HepG2 (cell line): ENCODE results near the gene PTPRO. TPM values are rescaled to one million over a fixed set of nuclear protein-coding genes. Genes with fewer than 3 reads are reported as not detected.

Experiments used
- ATAC-seq: fragments of 200-7000 bp; cut with Tn5 transposase; 3 replicates; pipeline ENCODE4 v1.9.1; 2020; ENCODE audit warnings: mild to moderate bottlenecking, moderate library complexity
- BruUV-seq: library from RNA; stranded (reverse); fragments of 400-500 nt; replicated peaks from 2 replicates; lab custom pipeline; 2021; lab: Mats Ljungman, UMichigan
- CTCF ChIA-PET: fragments of 300-600 bp; formaldehyde crosslinking; extraction: SDS; loops from one replicate; lab custom pipeline; 2021; ENCODE audit warnings: low total read pairs, inconsistent platforms, low intra/inter-chr PET ratio; lab: Yijun Ruan, JAX
- POLR2A ChIA-PET: fragments of 350-600 bp; sonication (Branson Sonifier 250); formaldehyde crosslinking; loops from one replicate; lab custom pipeline; 2020; ENCODE audit warnings: antibody characterized with exemption, inconsistent platforms; lab: Yijun Ruan, JAX
- DNase-seq: peaks from one replicate; pipeline ENCODE4 v3.0.0-alpha.2; 2015; ENCODE audit warnings: low spot score
- FAIRE-seq: peaks from 3 replicates; lab custom pipeline; 2011; peaks lifted over from hg19 to GRCh38; lab: Jason Lieb, UNC
- H2AFZ ChIP-seq: one replicate; pipeline ENCODE4 v1.6.1; 2011; ENCODE audit warnings: low read length, inconsistent platforms
- H3K27ac ChIP-seq: fragments of 300-600 bp; 3 replicates; pipeline ENCODE4 v1.8.0; 2011; ENCODE audit warnings: mixed run types, mild to moderate bottlenecking, mixed read lengths, low read length, inconsistent platforms; ENCODE audit not compliant: insufficient read depth; ENCODE audit errors: extremely low read length
- H3K27me3 ChIP-seq, 2 experiments: fragments of 200-600 bp in 1 of 2; 2 replicates in 1 of 2; 3 replicates in 1 of 2; pipeline versions ENCODE4 v1.6.0 to v1.8.0; 2011; ENCODE audit warnings: low read length in 2 of 2, mild to moderate bottlenecking in 2 of 2, moderate library complexity in 2 of 2, inconsistent platforms in 1 of 2; ENCODE audit not compliant: insufficient read depth in 2 of 2, control insufficient read depth in 1 of 2
- H3K36me3 ChIP-seq, 2 experiments: fragments of 200-600 bp in 1 of 2; replicated peaks in 1 of 2; 2 replicates in 1 of 2; 3 replicates in 1 of 2; pipeline versions ENCODE4 v1.5.1 to v1.8.0; 2011; ENCODE audit warnings: low read length in 2 of 2, inconsistent platforms in 1 of 2; ENCODE audit not compliant: insufficient read depth in 2 of 2, control insufficient read depth in 1 of 2
- H3K4me1 ChIP-seq: 2 replicates; pipeline ENCODE4 v1.5.1; 2012; ENCODE audit warnings: low read length, inconsistent platforms; ENCODE audit not compliant: insufficient read depth
- H3K4me2 ChIP-seq: 2 replicates; pipeline ENCODE4 v1.6.0; 2011; ENCODE audit warnings: low read depth, low read length, inconsistent platforms
- H3K4me3 ChIP-seq, 3 experiments: fragments of 200-600 bp in 1 of 3; sonication (generic), shearing (Covaris generic) in 1 of 3; replicated peaks in 1 of 3; 2 replicates each; pipeline ENCODE4 v1.5.1; 2011 to 2016; ENCODE audit warnings: low read length in 3 of 3, inconsistent platforms in 2 of 3, low read depth in 2 of 3, mild to moderate bottlenecking in 2 of 3, control low read depth in 1 of 3, mixed read lengths in 1 of 3; ENCODE audit not compliant: insufficient read depth in 1 of 3
- H3K79me2 ChIP-seq: one replicate; pipeline ENCODE4 v1.6.1; 2011; ENCODE audit warnings: low read length, inconsistent platforms; ENCODE audit not compliant: insufficient read depth
- H3K9ac ChIP-seq: 2 replicates; pipeline ENCODE4 v1.6.0; 2011; ENCODE audit warnings: mild to moderate bottlenecking, low read depth, low read length, inconsistent platforms; ENCODE audit not compliant: insufficient read depth
- H3K9me3 ChIP-seq: 2 replicates; pipeline ENCODE4 v1.5.1; 2012; ENCODE audit warnings: mild to moderate bottlenecking, low read length
- H4K20me1 ChIP-seq: 2 replicates; pipeline ENCODE4 v1.6.0; 2011; ENCODE audit warnings: inconsistent platforms, mild to moderate bottlenecking, low read length, moderate library complexity; ENCODE audit not compliant: insufficient read depth
- CHD4 ChIP-seq: fragments of 200-600 bp; sonication (generic); IDR thresholded peaks from 2 replicates; pipeline ENCODE4 v1.7.0; 2017; ENCODE audit warnings: mild to moderate bottlenecking, low read length, borderline replicate concordance
- HMG20A ChIP-seq: IDR thresholded peaks from 2 replicates; pipeline ENCODE4 v1.6.1; 2016; ENCODE audit warnings: borderline replicate concordance
- PAWR ChIP-seq: sonication (generic); formaldehyde crosslinking; IDR thresholded peaks from 2 replicates; pipeline ENCODE4 v1.4.0; 2020; ENCODE audit warnings: missing genetic modification reagents, mild to moderate bottlenecking, borderline replicate concordance
- RBAK ChIP-seq: sonication (generic); formaldehyde crosslinking; IDR thresholded peaks from 2 replicates; pipeline ENCODE4 v1.5.1; 2020; ENCODE audit warnings: mild to moderate bottlenecking, missing genetic modification reagents
- ZFX ChIP-seq: sonication (generic); formaldehyde crosslinking; IDR thresholded peaks from 2 replicates; pipeline ENCODE4 v1.4.0; 2020; ENCODE audit warnings: mild to moderate bottlenecking, low read depth, missing genetic modification reagents, moderate library complexity
- ZNF253 ChIP-seq: sonication (generic); formaldehyde crosslinking; IDR thresholded peaks from 2 replicates; pipeline ENCODE4 v1.8.0; 2022; ENCODE audit warnings: mild to moderate bottlenecking, missing genetic modification reagents, borderline replicate concordance
- ZNF260 ChIP-seq: sonication (generic); formaldehyde crosslinking; IDR thresholded peaks from 2 replicates; pipeline ENCODE4 v1.4.0; 2020; ENCODE audit warnings: missing genetic modification reagents, low read depth, mild to moderate bottlenecking, borderline replicate concordance
- ZZZ3 ChIP-seq: sonication (generic); formaldehyde crosslinking; IDR thresholded peaks from 2 replicates; pipeline ENCODE4 v1.4.0; 2020; ENCODE audit warnings: missing genetic modification reagents, mild to moderate bottlenecking, borderline replicate concordance
- WGBS: methylation state at CpG from one replicate; pipeline ENCODE4 v1.1.6; 2017; ENCODE audit warnings: low lambda C conversion rate; 5-methylcytosine and 5-hydroxymethylcytosine counted together
- in situ Hi-C: cut with HindIII; loops from 2 replicates; pipeline ENCODE4 v1.10.0; 2017; ENCODE audit warnings: low pct_unique_long_range_greater_than_20kb; ENCODE audit not compliant: extremely low pct_ligation_motif_present
- intact Hi-C: fragments of 100-400 bp; cut with micrococcal nuclease; formaldehyde crosslinking; loops from one replicate; pipeline ENCODE4 v1.10.0; 2022; ENCODE audit not compliant: unreplicated experiment
- polyA plus RNA-seq, 8 experiments: library from polyadenylated mRNA; depleted of rRNA in 3 of 8; stranded (reverse) in 7 of 8; unstranded in 1 of 8; fragments of >200 nt; fragmentation: Illumina TruSeq in 4 of 8; extraction: Trizol in 4 of 8; gene quantifications; 2 replicates each; pipeline versions ENCODE4 v1.2.1 to v1.2.3, GENCODE V29; 2011 to 2016; ENCODE audit warnings: low read depth in 4 of 8, missing spikeins in 1 of 8, mixed read lengths in 1 of 8; ENCODE audit not compliant: insufficient read depth in 1 of 8
- total RNA-seq, 5 experiments: library from RNA; depleted of rRNA; stranded (reverse); fragments of >200 nt; fragmentation: Illumina TruSeq; extraction: Trizol; gene quantifications; 2 replicates each; pipeline ENCODE4 v1.2.3, GENCODE V29; 2016; ENCODE audit warnings: low read depth in 1 of 5
- TF ChIP-seq, protein P1 (sequence below): sonication (generic); formaldehyde crosslinking; IDR thresholded peaks from 2 replicates; pipeline ENCODE4 v1.5.0; 2020; ENCODE audit warnings: mild to moderate bottlenecking, missing genetic modification reagents, borderline replicate concordance
- TF ChIP-seq, protein P2 (sequence below): sonication (generic); formaldehyde crosslinking; IDR thresholded peaks from 2 replicates; pipeline ENCODE4 v1.4.0; 2020; ENCODE audit warnings: missing genetic modification reagents

Gene PTPRO
- total and polyA plus RNA-seq, 2 of the 13 experiments (the other 11 are each of a cell fraction or from before 2014, with no cell fraction given), result 0.04 TPM; not detected in 1

GRCh38 chr12:15538881-15539280 lies 216.6 kb downstream of the PTPRO start:
- H3K27me3 ChIP-seq, result peaks cover 0 to 6% of the 10 kb centered on the region in 2 experiments; a peak in 1 of 5 replicates
- DNase-seq (no peak), ATAC-seq (no peak), FAIRE-seq (no peak)
- POLR2A ChIA-PET, result no interaction called here
- no peak overlapping the region for H3K27ac ChIP-seq
- H4K20me1 ChIP-seq, result no peaks in the 10 kb centered on the region
- intact Hi-C loops (no loop called here), in situ Hi-C loops (no loop called here)
- H3K36me3 ChIP-seq, result no peaks in the 10 kb centered on the region
- BruUV-seq, result no TSS peak
- no peaks in the 10 kb centered on the region for H3K79me2 ChIP-seq
- H2AFZ ChIP-seq, result no peak overlapping the region
- no peaks in the 10 kb centered on the region for H3K9me3 ChIP-seq
- CTCF ChIA-PET, result no interaction called here
- peaks cover 16% of the 10 kb centered on the region for H3K4me1 ChIP-seq
- no peak overlapping the region for H3K4me2 ChIP-seq
- WGBS, result 3% methylated on average over 1 of the region's 1 CpG
- no peak overlapping the region for H3K4me3 ChIP-seq
- H3K9ac ChIP-seq, result no peak overlapping the region
- TF ChIP-seq ZZZ3 (no peak), CHD4 (no peak), RBAK (no peak), ZNF260 (no peak), ZFX (CRISPR knock-in tag) (no peak), ZNF253 (CRISPR knock-in tag) (no peak), PAWR (no peak), HMG20A (CRISPR knock-in tag) (no peak)
- TF ChIP-seq, protein P1, sequence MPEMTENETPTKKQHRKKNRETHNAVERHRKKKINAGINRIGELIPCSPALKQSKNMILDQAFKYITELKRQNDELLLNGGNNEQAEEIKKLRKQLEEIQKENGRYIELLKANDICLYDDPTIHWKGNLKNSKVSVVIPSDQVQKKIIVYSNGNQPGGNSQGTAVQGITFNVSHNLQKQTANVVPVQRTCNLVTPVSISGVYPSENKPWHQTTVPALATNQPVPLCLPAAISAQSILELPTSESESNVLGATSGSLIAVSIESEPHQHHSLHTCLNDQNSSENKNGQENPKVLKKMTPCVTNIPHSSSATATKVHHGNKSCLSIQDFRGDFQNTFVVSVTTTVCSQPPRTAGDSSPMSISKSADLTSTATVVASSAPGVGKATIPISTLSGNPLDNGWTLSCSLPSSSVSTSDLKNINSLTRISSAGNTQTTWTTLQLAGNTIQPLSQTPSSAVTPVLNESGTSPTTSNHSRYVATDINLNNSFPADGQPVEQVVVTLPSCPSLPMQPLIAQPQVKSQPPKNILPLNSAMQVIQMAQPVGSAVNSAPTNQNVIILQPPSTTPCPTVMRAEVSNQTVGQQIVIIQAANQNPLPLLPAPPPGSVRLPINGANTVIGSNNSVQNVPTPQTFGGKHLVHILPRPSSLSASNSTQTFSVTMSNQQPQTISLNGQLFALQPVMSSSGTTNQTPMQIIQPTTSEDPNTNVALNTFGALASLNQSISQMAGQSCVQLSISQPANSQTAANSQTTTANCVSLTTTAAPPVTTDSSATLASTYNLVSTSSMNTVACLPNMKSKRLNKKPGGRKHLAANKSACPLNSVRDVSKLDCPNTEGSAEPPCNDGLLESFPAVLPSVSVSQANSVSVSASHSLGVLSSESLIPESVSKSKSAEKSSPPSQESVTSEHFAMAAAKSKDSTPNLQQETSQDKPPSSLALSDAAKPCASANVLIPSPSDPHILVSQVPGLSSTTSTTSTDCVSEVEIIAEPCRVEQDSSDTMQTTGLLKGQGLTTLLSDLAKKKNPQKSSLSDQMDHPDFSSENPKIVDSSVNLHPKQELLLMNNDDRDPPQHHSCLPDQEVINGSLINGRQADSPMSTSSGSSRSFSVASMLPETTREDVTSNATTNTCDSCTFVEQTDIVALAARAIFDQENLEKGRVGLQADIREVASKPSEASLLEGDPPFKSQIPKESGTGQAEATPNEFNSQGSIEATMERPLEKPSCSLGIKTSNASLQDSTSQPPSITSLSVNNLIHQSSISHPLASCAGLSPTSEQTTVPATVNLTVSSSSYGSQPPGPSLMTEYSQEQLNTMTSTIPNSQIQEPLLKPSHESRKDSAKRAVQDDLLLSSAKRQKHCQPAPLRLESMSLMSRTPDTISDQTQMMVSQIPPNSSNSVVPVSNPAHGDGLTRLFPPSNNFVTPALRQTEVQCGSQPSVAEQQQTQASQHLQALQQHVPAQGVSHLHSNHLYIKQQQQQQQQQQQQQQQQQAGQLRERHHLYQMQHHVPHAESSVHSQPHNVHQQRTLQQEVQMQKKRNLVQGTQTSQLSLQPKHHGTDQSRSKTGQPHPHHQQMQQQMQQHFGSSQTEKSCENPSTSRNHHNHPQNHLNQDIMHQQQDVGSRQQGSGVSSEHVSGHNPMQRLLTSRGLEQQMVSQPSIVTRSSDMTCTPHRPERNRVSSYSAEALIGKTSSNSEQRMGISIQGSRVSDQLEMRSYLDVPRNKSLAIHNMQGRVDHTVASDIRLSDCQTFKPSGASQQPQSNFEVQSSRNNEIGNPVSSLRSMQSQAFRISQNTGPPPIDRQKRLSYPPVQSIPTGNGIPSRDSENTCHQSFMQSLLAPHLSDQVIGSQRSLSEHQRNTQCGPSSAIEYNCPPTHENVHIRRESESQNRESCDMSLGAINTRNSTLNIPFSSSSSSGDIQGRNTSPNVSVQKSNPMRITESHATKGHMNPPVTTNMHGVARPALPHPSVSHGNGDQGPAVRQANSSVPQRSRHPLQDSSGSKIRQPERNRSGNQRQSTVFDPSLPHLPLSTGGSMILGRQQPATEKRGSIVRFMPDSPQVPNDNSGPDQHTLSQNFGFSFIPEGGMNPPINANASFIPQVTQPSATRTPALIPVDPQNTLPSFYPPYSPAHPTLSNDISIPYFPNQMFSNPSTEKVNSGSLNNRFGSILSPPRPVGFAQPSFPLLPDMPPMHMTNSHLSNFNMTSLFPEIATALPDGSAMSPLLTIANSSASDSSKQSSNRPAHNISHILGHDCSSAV (CRISPR knock-in tag), result no peak
- TF ChIP-seq, protein P2, sequence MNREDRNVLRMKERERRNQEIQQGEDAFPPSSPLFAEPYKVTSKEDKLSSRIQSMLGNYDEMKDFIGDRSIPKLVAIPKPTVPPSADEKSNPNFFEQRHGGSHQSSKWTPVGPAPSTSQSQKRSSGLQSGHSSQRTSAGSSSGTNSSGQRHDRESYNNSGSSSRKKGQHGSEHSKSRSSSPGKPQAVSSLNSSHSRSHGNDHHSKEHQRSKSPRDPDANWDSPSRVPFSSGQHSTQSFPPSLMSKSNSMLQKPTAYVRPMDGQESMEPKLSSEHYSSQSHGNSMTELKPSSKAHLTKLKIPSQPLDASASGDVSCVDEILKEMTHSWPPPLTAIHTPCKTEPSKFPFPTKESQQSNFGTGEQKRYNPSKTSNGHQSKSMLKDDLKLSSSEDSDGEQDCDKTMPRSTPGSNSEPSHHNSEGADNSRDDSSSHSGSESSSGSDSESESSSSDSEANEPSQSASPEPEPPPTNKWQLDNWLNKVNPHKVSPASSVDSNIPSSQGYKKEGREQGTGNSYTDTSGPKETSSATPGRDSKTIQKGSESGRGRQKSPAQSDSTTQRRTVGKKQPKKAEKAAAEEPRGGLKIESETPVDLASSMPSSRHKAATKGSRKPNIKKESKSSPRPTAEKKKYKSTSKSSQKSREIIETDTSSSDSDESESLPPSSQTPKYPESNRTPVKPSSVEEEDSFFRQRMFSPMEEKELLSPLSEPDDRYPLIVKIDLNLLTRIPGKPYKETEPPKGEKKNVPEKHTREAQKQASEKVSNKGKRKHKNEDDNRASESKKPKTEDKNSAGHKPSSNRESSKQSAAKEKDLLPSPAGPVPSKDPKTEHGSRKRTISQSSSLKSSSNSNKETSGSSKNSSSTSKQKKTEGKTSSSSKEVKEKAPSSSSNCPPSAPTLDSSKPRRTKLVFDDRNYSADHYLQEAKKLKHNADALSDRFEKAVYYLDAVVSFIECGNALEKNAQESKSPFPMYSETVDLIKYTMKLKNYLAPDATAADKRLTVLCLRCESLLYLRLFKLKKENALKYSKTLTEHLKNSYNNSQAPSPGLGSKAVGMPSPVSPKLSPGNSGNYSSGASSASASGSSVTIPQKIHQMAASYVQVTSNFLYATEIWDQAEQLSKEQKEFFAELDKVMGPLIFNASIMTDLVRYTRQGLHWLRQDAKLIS (CRISPR knock-in tag), result no peak
